Right ventricle myocardium superior (tissue), 1 donor: Measurements from ENCODE around the gene NHSL2. TPM values are rescaled to one million over a fixed set of nuclear protein-coding genes. Genes with fewer than 3 reads are reported as not detected.

Source experiments
- ATAC-seq: fragments of 200-7000 bp; cut with Tn5 transposase; one replicate; pipeline ENCODE4 v1.9.1; 2020; ENCODE audit warnings: mild to moderate bottlenecking; ENCODE audit not compliant: poor library complexity
- DNase-seq: peaks from one replicate; pipeline ENCODE4 v3.0.0-alpha.2; 2020
- intact Hi-C: fragments of 100-400 bp; cut with DNase I; formaldehyde crosslinking; loops from one replicate; pipeline ENCODE4 v1.11.2; 2022
- total RNA-seq: library from RNA; stranded (reverse); fragmentation: NEBNext Ultra II Directional; extraction: Animal tissue kit (Norgen Biotek cat#: 25700); gene quantifications from one replicate; pipeline ENCODE4 v1.2.1, GENCODE V29; 2021
- donor health status: DM: no; HTN: yes; CAD: no; lungs with severe emphysema.

NHSL2 gene
- total RNA-seq, 1 donor from 2014 or later: 4.7 TPM

GRCh38 chrX:72110876-72111708 is 200.4 kb downstream of the NHSL2 start:
- intact Hi-C loops: no loop called here
- DNase-seq: no peak
- no peak for ATAC-seq

GRCh38 chrX:72113461-72113860 is 202.8 kb downstream of the NHSL2 start:
- ATAC-seq: no peak
- intact Hi-C loops: no loop called here

GRCh38 chrX:72114306-72114705 is 203.7 kb downstream of the NHSL2 start:
- no peak for ATAC-seq
- intact Hi-C loops: no loop called here

More at GRCh38 chrX:72113461-72113860, 202.8 kb downstream of the NHSL2 start:
- no peak for DNase-seq

GRCh38 chrX:72114807-72115206 is 204.2 kb downstream of the NHSL2 start:
- ATAC-seq (no peak), DNase-seq (no peak)
- intact Hi-C loops: no loop called here

More at GRCh38 chrX:72114306-72114705, 203.7 kb downstream of the NHSL2 start:
- no peak for DNase-seq

GRCh38 chrX:72115380-72115779 is 204.7 kb downstream of the NHSL2 start:
- ATAC-seq (no peak), DNase-seq (no peak)
- intact Hi-C loops: no loop called here

GRCh38 chrX:72117636-72118210 is 207.1 kb downstream of the NHSL2 start:
- ATAC-seq (no peak), DNase-seq (no peak)
- intact Hi-C loops: no loop called here

- intact Hi-C loops: no loop called here
- ATAC-seq (no peak), DNase-seq (no peak)
These were observed 210.2 kb downstream of the NHSL2 start for GRCh38 chrX:72120837-72121236.

GRCh38 chrX:72121383-72121782 is 210.7 kb downstream of the NHSL2 start:
- DNase-seq: peak; percentile 77
- peak; percentile 79 for ATAC-seq
- intact Hi-C loops: no loop called here

- intact Hi-C loops: no loop called here
- DNase-seq (no peak), ATAC-seq (no peak)
These were observed 212.1 kb downstream of the NHSL2 start for GRCh38 chrX:72122621-72123337.

GRCh38 chrX:72123471-72124185 is 213.0 kb downstream of the NHSL2 start:
- peak; percentile 8 for ATAC-seq
- peak; percentile 68 for DNase-seq
- intact Hi-C loops: no loop called here

- DNase-seq (no peak), ATAC-seq (no peak)
- intact Hi-C loops: loop anchor here (5.0 kb wide), 1 partner anchor 122 kb away; no protein-coding TSS in a partner anchor
These were observed 214.0 kb downstream of the NHSL2 start for GRCh38 chrX:72124540-72125201.

- no peak for DNase-seq
- intact Hi-C loops: loop anchor here (5.0 kb wide), 1 partner anchor 123 kb away; no protein-coding TSS in a partner anchor
- ATAC-seq: no peak
These were observed 214.8 kb downstream of the NHSL2 start for GRCh38 chrX:72125331-72126047.

GRCh38 chrX:72126048-72126415 is 215.4 kb downstream of the NHSL2 start:
- intact Hi-C loops: loop anchor here (5.0 kb wide), 1 partner anchor 124 kb away; no protein-coding TSS in a partner anchor
- DNase-seq: peak; percentile 39
- peak; percentile 8 for ATAC-seq

- intact Hi-C loops: loop anchor here (5.0 kb wide), 1 partner anchor 124 kb away; no protein-coding TSS in a partner anchor
- DNase-seq: peak; percentile 89
- peak; percentile 87 for ATAC-seq
These were observed 216.0 kb downstream of the NHSL2 start for GRCh38 chrX:72126539-72127140.

- no peak for ATAC-seq
- DNase-seq: no peak
- intact Hi-C loops: loop anchor here (5.0 kb wide), 1 partner anchor 125 kb away; no protein-coding TSS in a partner anchor
These were observed 216.7 kb downstream of the NHSL2 start for GRCh38 chrX:72127332-72127731.

GRCh38 chrX:72128183-72128834 is 217.7 kb downstream of the NHSL2 start:
- intact Hi-C loops: loop anchor here (2.0 to 5.0 kb wide), 2 partner anchors 110 to 126 kb away; no protein-coding TSS in a partner anchor

More at GRCh38 chrX:72128183-72128834, 217.7 kb downstream of the NHSL2 start:
- DNase-seq (no peak), ATAC-seq (no peak)
